Vagina (tissue), 2 donors: ENCODE data around the gene ASAP2. TPM values are rescaled to one million over a fixed set of nuclear protein-coding genes. Genes with fewer than 3 reads are reported as not detected.

Source experiments
- DNase-seq, 2 donors: peaks; one replicate each; pipeline ENCODE4 v3.0.0-alpha.2; 2017; ENCODE audit errors: extremely low spot score in 2 of 2
- H3K27ac ChIP-seq: fragments of 200-600 bp; sonication (generic); one replicate; pipeline ENCODE4 v1.5.1; 2019
- H3K27me3 ChIP-seq: fragments of 200-600 bp; sonication (generic); one replicate; pipeline ENCODE4 v1.5.1; 2019
- H3K36me3 ChIP-seq, 2 donors: fragments of 200-600 bp; sonication (generic); one replicate each; pipeline ENCODE4 v1.5.1; 2017 to 2019
- H3K4me1 ChIP-seq: fragments of 200-600 bp; sonication (generic); one replicate; pipeline ENCODE4 v1.5.1; 2019
- H3K4me3 ChIP-seq, 2 donors: fragments of 200-600 bp; sonication (generic); 1 replicate in 1 of 2; 2 replicates in 1 of 2; pipeline ENCODE4 v1.5.1; 2016 to 2019
- H3K9me3 ChIP-seq: fragments of 200-600 bp; sonication (generic); one replicate; pipeline ENCODE4 v1.5.1; 2019
- POLR2A ChIP-seq, 2 donors: fragments of 450-650 bp; IDR thresholded peaks; one replicate each; pipeline ENCODE4 v1.6.1; 2017; ENCODE audit warnings: antibody characterized with exemption in 2 of 2, mild to moderate bottlenecking in 2 of 2, moderate library complexity in 2 of 2
- POLR2AphosphoS5 ChIP-seq, 2 donors: sonication (generic); formaldehyde crosslinking; IDR thresholded peaks; one replicate each; pipeline ENCODE4 v1.9.0; 2017; ENCODE audit warnings: antibody characterized with exemption in 2 of 2, mild to moderate bottlenecking in 2 of 2, low read depth in 1 of 2; ENCODE audit not compliant: insufficient read depth in 1 of 2
- intact Hi-C: fragments of 100-400 bp; cut with DNase I; formaldehyde crosslinking; loops from one replicate; pipeline ENCODE4 v1.15.1; 2023
- total RNA-seq: library from RNA; depleted of rRNA; stranded (reverse); fragments of >200 nt; gene quantifications from one replicate; pipeline ENCODE4 v1.2.3, GENCODE V29; 2016
- TF ChIP-seq, protein P1 (sequence below), 3 experiments: fragments of 450-650 bp in 2 of 3; fragments of 200-600 bp in 1 of 3; sonication (generic) in 1 of 3; IDR thresholded peaks; one replicate each; pipeline ENCODE4 v1.5.1; 2017 to 2019; ENCODE audit warnings: antibody characterized with exemption in 3 of 3, mild to moderate bottlenecking in 2 of 3, moderate library complexity in 2 of 3

The ASAP2 gene
- total RNA-seq, 1 donor from 2014 or later: 36.3 TPM

DNA sequence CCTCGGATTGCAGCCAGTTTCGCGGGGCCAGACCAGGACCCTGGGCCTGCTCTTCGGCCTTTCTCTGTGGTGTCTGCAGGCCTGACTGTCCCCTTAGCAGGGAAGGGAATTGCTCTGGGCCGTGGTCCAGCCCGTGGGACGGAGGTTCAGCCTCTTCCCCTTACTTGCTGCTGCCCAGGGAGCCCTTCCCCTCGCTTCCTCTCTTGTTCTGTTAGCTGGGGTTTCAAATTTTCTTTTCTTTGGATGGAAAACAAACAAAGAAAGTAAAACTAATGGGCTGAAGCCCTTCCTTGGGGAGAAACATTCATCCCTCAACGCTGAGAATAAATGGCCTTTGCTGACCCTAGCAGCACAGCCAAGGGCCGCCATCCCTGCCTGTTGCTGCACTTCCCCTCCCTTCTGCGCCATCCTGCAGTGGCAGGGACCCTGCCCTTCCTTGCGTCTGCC lies 52.4 kb downstream of the ASAP2 start:
- TF ChIP-seq POLR2AphosphoS5 (IDR thresholded peaks at IDR 0.05; ENCODE audit: insufficient read depth in 1 of 2, low read depth in 1 of 2) (no peak), POLR2A (IDR thresholded peaks at IDR 0.05) (no peak)
- Histone ChIP-seq H3K9me3 (no peaks in the 10 kb centered on the region), H3K27me3 (no peaks in the 10 kb centered on the region), H3K36me3 (no peaks in the 10 kb centered on the region), H3K4me3 (no peak overlapping the region), H3K4me1 (peaks cover 88% of the 10 kb centered on the region), H3K27ac (peak overlapping the region; percentile 90)
- DNase-seq: no peak
- intact Hi-C loops: loop anchor here (10.0 kb wide), 1 partner anchor 54 kb away; the partner anchor contains the start of gene ASAP2

DNA sequence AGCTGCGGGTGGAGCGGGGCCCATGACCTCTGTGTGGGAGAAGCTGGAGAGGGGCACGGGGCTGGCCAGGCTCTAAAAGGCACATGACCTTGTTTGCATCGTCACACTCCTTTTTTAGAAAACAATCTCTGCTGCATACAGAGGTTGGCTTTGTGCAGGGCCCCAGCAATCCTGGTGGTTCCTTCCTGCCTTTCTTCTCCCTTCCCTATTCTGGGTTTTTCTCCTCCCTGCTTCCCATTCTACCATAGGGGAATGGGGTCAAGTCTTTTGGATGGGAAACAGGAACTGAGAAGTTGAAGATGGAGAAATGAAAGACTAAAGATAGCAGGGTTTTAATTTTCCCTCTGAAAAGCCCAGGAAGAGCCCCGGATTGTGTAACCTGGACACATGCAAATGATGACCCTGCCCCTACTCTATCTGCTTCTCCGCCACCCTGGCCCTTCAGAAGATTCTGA lies 53.9 kb downstream of the ASAP2 start:
- H3K27me3 ChIP-seq: no peaks in the 10 kb centered on the region
- no peaks in the 10 kb centered on the region for H3K9me3 ChIP-seq
- H3K27ac ChIP-seq: peak overlapping the region; percentile 90
- no peaks in the 10 kb centered on the region for H3K36me3 ChIP-seq
- peaks cover 88% of the 10 kb centered on the region for H3K4me1 ChIP-seq
- DNase-seq: no peak
- TF ChIP-seq, protein P1, sequence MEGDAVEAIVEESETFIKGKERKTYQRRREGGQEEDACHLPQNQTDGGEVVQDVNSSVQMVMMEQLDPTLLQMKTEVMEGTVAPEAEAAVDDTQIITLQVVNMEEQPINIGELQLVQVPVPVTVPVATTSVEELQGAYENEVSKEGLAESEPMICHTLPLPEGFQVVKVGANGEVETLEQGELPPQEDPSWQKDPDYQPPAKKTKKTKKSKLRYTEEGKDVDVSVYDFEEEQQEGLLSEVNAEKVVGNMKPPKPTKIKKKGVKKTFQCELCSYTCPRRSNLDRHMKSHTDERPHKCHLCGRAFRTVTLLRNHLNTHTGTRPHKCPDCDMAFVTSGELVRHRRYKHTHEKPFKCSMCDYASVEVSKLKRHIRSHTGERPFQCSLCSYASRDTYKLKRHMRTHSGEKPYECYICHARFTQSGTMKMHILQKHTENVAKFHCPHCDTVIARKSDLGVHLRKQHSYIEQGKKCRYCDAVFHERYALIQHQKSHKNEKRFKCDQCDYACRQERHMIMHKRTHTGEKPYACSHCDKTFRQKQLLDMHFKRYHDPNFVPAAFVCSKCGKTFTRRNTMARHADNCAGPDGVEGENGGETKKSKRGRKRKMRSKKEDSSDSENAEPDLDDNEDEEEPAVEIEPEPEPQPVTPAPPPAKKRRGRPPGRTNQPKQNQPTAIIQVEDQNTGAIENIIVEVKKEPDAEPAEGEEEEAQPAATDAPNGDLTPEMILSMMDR (IDR thresholded peaks at IDR 0.05): no peak
- no peak for TF ChIP-seq POLR2AphosphoS5 (IDR thresholded peaks at IDR 0.05; ENCODE audit: insufficient read depth in 1 of 2, low read depth in 1 of 2)
- no peak for TF ChIP-seq POLR2A (IDR thresholded peaks at IDR 0.05)
- intact Hi-C loops: loop anchor here (10.0 kb wide), 1 partner anchor 54 kb away; no protein-coding TSS in a partner anchor
- no peak overlapping the region for H3K4me3 ChIP-seq

GRCh38 chr2:9261231-9261883 lies 54.7 kb downstream of the ASAP2 start:
- H3K4me1 ChIP-seq: peaks cover 80% of the 10 kb centered on the region
- no peak for DNase-seq

DNA sequence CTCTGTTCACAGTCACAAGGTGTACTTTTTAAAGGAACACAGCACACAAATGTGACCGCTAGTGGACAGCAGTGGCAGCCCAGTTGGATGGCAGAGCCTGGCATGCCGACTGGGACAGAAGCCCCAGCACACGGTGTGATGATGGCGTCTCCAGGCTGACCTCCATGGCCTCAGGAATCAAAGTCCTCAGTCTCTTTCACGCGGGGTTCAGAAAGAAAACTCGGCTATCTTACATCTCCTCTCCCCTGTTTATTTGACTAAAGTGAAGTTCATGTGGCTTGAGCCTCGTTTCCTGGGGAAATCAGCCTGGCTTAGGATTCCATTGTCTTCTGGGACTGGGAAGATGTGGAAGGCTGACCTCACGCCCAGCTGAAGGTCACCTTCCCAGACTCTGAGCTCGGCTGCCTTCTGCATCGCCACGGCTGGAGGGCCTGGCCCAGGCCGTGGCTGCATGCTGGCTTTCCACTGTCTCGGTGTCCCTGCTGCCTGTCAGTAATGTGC lies 56.1 kb downstream of the ASAP2 start:
- Histone ChIP-seq H3K27ac (peak overlapping the region; percentile 90), H3K27me3 (no peaks in the 10 kb centered on the region), H3K4me3 (peak overlapping the region; percentile 8 to 18), H3K9me3 (no peaks in the 10 kb centered on the region), H3K4me1 (peaks cover 66% of the 10 kb centered on the region), H3K36me3 (no peaks in the 10 kb centered on the region)
- no peak for TF ChIP-seq POLR2A (IDR thresholded peaks at IDR 0.05)
- TF ChIP-seq POLR2AphosphoS5 (IDR thresholded peaks at IDR 0.05; ENCODE audit: insufficient read depth in 1 of 2, low read depth in 1 of 2): no peak
- TF ChIP-seq, protein P1 (IDR thresholded peaks at IDR 0.05): no peak
- intact Hi-C loops: loop anchor here (10.0 kb wide), 1 partner anchor 52 kb away; no protein-coding TSS in a partner anchor
- DNase-seq: no peak

More at GRCh38 chr2:9261231-9261883, 54.7 kb downstream of the ASAP2 start:
- Histone ChIP-seq H3K27me3 (no peaks in the 10 kb centered on the region), H3K4me3 (peak overlapping the region in 1 of 2 donors; percentile 9), H3K27ac (peak overlapping the region; percentile 90), H3K9me3 (no peaks in the 10 kb centered on the region), H3K36me3 (no peaks in the 10 kb centered on the region)
- intact Hi-C loops: loop anchor here (10.0 kb wide), 1 partner anchor 53 kb away; no protein-coding TSS in a partner anchor
- TF ChIP-seq, protein P1 (IDR thresholded peaks at IDR 0.05): no peak
- no peak for TF ChIP-seq POLR2AphosphoS5 (IDR thresholded peaks at IDR 0.05; ENCODE audit: insufficient read depth in 1 of 2, low read depth in 1 of 2)
- no peak for TF ChIP-seq POLR2A (IDR thresholded peaks at IDR 0.05)

DNA sequence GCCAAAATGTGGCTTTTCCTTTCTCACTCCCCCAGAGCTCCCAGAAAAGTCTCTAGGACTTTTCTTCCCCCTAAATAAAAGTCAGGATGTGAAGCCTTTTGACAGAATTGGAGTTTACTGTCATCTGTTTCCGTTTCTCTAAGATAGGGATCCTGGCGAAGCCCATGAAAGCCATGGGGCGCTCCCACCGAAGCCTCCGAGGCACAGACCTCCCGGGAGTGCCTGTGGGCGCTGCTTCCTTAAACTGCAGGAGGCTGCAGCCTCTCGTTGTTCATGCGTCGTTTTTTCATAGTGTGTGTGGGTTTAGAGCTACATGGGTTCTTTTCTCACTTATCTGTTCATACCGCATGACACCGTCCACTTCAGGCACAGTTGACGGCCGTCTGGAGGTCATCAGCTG lies 56.8 kb downstream of the ASAP2 start:
- Histone ChIP-seq H3K27ac (peak overlapping the region; percentile 90), H3K27me3 (no peaks in the 10 kb centered on the region), H3K36me3 (no peaks in the 10 kb centered on the region), H3K9me3 (no peaks in the 10 kb centered on the region), H3K4me3 (peak overlapping the region; percentile 8 to 18), H3K4me1 (peaks cover 61% of the 10 kb centered on the region)
- intact Hi-C loops: loop anchor here (10.0 kb wide), 1 partner anchor 51 kb away; no protein-coding TSS in a partner anchor
- DNase-seq: no peak
- TF ChIP-seq POLR2AphosphoS5 (IDR thresholded peaks at IDR 0.05; ENCODE audit: insufficient read depth in 1 of 2, low read depth in 1 of 2) (no peak), POLR2A (IDR thresholded peaks at IDR 0.05) (no peak)
- TF ChIP-seq, protein P1 (IDR thresholded peaks at IDR 0.05): no peak
